NCI-H2171 (cell line): ENCODE measurements around the gene SCN4A.
A peak's percentile ranks its signal among the peaks of the same experiment; 100 is the strongest.

Experiments
- DNase-seq: peaks from one replicate; lab custom pipeline; 2025; lab: John Stamatoyannopoulos, UW

SCN4A gene

DNA sequence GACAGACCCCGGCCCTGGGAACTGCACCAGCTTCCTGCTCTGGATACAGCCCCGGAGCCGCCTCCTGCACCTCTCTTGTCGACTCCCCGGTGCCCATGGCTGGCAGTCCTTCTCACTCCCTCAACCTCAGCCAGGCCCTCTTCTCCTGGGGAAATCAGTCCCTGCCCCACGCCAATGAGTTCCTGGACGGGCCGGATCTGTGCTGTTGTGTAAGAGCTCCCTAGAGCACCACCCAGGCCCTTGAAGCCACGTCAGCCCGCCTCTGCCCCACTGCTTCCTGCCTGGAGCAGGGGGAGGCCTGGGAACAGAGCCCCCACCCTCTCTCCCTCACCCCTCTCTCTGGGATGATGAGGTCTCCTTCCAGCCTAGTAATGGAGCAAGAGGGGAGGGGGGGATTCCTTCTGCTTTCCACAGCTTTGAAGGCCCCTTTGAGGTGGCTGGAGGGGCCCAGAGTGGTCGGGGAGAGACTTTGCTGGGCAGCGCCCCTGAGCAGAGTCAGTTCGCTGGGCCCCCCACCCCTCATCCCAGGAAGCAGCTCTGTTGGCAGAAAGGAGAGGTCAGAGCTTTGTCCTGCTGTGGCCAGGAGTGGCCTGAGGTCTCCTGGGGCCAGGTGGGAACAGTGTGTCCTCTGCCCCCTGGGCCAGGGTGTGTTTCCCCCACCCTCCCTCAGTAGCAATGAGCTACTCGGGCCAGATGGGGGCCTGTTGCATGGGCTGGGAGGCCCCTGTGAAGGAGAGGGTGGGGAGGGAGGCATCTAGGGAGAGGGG is 29.2 kb upstream of the SCN4A start:
- DNase-seq: no peak

DNA sequence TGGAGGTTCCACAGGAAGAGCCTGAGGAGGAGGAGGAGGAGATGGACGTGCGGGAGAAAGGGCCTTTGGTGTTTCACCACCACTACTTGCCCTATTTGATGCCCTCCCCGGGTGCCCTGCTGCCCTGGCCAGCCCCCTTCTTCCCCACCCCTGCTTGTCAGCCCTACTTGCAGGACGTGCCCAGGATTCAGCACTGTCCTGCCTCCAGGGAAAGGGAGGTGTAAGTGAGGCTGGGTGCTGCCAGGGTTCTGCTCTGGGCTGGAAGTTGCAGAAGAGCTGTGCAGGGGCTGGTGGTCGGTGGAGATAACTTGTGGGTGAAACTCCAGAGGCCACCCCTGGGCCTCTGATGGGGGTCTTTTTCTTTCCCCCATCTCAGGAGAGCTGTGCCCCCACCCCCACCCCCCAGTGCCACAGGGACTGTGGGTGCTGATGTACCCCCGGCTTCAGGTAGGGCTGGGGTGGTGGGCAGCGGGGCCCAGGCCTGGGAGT is 28.4 kb upstream of the SCN4A start:
- DNase-seq: no peak

DNA sequence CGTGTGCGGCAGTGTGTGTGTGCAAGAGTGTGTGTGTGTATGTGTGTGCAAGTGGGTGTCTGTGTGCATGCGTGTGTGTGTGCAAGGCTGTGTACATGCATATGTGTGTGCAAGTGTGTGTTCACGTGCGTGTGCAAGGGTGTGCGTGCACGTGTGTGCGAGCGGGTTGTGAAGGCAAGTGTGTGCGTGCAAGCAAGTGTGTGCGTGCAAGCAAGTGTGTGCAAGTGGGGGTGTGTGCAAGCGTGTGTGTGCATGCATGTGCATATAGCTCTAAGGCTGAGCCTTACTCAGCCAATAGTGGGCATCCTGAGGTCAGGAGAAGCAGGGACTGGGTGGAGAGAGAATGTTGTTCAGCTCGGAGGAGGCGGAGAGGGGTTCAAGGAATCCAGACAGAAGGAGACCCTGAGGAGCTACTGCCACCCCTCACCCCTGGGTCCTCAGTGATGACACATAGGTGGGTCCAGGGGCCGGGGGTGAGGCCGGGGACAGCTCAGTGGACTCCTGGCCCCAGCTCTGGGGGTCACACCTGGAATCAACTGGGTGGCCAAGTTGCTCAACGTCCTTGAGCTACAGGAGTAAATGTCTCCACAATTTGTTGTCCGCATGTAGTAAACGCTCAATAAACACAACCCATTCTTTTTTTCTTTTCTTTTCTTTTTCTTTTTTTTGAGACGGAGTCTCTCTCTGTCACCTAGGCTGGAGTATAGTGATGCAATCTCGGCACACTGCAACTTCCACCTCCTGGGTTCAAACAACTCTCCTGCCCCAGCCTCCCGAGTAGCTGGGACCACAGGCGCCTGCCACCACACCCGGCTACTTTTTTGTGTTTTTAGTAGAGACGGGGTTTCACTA is 27.2 kb upstream of the SCN4A start:
- DNase-seq: no peak

DNA sequence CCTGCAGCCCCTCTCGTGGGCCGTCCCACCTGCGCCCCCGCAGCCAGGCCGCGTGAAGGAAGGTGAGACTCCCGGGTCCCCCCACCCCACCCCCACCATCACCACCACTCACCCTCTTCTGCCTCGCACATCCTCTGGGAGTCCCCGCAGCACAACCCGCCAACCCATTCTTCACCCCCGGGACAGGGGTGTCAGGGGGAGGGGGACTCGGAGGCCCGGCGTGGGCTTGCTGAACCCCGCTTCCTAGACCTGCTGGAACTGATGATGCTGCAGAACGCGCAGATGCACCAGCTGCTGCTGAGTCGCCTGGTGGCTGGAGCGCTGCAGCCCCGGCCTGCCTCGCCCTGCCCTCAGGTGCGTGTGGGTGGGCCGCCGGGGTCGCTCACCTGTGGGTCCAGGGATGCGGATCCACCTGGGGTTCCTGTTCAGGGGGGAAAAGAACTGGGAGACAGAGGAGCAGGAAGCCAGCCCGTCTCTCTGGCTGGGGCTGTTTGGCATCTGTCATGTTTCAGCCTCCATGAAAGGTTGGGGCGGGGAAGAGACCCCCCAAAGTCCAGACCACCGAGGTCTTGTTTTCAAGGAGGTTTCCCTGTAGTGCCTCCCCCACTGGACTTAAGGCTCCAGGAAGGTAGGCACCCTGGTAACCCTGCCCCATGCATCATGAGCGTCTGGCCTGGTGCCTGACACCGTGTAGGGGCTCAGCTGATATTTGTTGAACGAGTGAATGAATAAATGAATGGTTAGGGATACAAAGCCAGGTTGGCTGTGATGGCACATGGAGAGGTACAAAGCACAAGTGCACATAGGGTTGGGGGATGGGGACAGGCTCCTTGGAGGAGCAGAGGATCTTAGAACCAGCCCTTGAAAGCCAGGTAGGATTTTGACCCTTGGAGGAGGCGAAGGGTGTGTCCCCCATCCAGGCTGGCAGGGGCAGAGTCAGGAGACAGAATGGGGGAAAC is 26.3 kb upstream of the SCN4A start:
- no peak for DNase-seq

DNA sequence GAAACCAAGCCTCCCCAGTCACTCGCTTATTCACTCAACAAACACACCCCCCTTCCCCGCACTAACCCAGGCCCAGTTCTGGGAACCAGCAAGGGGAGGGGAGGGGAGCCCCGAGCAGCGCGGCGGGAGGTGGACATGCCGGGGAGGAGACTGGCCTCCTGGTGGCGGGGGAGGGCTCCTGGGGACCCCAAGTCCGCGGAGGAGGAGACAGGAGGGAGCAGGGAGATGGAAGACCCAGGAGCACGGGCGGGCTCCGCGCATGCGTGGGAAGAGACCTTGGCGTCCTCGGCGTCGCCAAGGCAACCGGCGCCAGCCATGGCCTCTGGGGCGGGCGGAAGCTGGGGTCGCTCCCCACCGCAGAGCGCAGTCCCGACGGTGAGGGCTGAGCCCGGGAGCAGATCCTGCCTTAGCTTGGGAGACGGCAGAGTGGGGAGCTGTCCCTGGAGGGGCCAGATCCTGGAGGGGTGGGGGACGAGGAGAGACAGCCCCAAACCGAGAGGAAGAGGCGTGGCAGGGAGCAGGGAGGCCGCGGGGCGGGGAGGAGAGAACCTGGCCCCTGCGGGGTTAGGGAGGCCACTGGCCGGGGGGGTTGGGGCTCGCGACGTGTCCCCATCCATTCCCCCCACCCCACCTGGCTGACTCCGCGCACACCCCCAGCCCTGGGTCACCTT is 25.5 kb upstream of the SCN4A start, which contains the start of gene PRR29:
PRR29 (plus strand) TSS at position 302 of the 671 bp plus-strand sequence; CDS start at position 316, 14 bp downstream.
- peak; percentile 83 for DNase-seq

DNA sequence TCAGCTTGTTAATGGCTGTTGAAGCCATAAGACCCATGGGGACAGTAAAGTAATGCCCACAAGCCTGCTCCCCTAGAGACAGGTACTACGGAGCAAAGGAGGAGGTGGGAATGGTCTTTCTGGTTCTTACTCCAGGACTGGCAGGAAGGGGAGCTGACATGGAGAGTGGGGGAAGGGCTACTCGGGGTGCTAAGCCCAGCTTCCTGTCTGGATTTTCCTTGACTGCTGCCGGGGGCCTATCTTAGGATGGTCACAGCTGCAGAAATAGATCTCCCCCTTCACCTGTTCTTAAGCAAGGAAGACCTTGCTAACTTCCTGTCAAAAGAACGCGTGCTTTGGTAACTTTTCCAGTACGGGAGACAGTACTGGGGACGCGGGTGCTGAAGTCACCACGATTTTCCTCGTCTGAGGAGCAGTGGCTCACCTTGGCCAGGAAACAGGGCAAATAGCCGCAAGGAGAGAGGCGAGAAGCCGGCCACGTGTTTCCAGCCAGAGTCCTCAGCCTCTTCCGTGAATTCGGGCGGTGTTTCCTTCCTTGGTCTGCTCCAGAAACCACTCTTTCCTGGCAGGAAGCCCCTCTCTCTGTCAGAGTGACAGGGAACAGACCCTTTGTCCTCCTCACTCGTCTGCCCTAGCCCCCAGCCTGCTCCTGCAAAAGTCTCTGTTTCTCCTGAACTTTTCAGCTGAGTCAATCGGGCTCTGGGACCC is 24.8 kb upstream of the SCN4A start:
- DNase-seq: no peak

DNA sequence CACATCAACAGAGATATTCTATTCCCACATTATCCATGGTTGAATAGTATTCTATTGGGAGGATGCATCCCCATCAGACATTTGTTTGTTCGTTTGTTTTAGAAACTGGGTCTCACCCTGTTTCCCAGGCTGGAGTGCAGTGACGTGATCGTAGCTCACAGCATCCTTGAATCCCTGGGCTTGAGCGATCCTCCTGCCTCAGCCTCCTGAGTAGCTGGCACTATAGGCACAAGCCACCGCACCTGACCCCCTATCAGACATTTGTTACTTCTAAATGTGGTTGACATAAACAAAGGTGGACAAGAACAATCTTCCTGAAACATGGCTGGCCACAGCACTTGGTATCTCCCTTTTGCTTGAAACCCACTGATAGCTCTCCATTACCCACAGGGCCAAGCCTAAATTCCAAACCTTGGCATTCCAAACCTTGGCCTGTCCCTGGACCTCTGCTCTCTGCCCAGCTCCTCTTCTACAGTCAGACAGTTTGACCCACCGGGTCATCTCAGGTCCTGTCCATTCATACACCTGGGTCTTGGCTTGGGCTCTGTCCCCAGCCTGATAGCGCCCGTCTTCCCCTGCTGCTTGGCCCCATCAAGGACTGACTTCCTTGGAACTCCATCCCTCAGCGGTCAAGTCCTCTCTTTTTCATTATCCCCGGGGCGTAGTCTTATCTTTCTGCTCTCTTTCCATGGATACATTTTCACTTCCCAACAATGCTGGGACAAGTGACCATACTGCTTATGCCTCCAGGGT is 23.9 kb upstream of the SCN4A start:
- no peak for DNase-seq

DNA sequence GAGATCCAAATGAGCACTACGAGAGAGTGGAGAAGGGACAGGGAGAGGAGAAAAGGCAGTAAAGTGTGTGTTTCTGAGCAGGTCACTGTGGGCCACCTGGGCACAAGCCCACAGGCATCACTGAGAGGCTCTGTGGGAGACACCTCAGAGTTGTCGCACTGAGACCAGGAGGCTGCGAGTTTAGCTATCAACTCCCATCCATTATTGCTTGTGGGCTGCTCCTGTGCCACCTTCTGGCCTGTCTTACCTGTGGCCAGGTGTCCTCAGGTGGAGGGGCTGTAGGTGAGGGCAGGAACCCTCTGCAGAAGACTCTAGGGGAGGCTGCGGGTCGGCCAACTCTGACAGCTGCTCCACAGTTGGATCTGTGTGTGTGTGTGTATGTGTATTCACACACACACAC is 22.9 kb upstream of the SCN4A start:
- DNase-seq: no peak

DNA sequence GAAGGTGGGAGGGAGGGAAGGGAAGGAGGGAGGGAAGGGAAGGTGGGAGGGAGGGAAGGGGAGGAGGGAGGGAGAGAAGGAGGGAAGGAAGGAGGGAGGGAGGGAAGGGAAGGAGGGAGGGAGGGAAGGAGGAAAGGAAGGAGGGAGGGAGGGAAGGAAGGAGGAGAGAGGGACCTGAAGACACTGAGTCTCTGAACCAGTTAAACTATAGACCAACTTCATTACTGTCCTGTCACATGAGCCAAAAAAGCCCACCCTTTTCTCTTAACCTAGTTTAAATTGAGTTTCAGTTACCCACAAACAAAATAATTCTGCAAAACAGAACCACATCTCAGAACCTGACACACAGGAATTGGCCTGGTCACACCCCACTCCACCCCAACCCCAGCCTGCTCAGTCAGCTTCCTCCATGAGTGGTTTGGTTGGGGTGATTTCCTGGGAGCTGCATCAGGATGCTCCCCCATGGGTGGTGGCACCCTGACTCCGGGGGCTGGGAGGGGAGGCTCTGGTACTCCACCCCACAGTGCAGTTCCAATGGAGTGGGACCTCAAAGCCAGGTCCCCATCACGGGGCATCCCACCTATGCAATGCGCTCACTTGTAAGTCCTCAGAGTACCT is 20.8 kb upstream of the SCN4A start:
- DNase-seq: no peak

DNA sequence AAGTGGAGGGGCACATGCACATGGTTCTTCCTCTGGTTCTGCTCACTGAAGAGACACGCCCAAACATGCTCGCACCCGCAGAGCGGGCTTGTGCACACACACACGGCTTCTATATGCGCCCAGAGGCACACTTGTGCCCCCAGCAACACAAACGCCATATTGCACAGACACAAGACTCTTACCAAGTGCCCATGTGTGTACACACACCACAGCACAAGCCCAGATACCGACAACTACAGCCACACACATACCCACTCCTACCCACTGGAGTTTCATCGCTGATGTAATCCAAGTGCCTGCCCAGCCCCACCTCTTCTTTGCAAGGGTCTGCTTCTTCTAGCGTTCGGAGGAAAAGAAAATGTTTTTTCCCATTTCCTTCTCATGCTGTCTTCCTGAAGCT is 18.9 kb upstream of the SCN4A start:
- no peak for DNase-seq

DNA sequence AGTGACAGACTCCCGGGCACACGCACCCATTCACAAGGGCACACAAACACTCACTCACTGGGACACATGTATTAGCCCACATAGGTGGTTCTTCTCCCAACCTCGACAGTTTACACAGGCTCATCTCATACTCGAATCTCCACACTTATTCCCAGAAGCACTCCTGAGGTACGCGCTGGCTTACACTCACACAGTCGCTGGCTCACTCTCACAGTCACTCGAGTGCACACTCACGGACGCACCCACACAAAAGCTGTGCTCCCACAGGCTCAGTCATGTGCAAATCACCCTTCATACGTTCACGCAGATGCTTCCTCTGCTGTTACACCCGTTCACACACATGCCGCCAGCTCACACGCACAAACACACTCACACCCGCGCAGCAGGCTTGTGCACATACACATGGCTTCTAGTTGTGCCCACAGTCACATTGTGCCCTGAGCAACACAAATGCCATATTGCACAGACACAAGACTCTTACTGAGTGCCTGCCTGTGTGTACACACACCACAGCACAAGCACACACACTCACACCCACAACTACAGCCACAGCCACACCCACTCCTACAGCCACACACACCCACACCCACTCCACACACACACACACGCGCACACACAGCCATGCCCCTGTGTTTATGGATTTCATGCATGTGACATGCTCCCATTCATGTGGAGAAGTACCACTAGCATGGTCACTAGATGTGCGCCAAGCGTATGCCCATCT is 17.1 kb upstream of the SCN4A start:
- DNase-seq: no peak

DNA sequence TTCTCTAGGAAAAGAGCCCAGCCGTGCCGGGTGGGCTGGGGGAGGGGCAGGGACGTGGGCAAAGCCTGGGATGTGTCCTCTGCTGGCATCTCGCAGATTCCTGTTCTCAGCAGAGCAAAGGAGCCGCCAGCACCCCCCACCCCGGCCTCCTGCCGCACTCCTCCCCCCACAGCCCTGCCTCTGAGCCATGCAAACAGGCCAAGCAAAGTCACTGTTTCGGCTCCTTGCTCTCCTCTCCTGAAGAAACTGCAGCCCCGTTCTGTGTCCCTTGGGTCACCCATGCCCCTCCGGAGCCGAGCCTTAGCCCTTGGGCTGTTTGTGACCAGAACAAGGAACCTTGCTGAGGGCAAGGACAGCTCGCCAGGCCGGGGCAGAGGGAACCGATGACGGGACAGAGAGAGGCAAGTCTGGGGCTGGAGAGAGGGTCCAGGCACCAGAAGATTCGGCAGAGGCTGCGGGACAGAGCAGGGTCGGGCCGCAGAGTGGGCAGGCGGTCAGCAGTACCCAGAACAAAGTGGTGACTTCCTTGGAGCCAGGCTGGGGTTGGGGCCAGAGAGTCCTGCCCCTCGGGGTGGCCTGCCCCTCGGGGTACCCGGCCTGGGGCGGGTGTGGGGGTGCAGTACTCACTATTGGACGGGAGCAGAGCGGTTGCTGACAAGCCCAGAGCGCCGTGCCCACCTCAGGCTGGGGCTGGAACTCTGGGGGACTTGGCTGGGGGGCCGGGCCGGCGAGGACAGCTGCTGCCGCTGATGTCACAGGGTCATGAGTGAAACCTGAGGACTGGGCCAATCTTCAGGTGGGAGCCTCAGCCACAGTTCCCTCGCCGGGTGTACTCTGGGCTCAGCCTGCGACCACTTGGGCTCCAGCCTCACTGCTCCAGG is 16.3 kb upstream of the SCN4A start:
- no peak for DNase-seq

DNA sequence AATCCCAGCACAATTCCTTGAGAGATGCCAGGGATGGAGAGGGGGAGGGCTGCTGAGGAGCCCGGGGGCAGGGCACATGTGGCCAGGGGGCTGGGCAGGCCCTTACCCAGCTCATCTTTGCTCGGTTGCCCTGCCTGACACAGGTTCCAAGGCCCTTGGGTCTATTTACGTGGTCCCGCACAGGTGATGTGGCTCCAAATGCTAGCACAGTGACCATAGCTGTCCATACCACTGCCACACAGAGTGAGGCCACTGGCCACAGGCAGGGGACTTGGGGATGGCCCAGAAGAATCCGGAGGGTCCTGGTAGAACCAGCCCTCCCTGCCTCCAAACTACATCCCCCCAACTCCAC is 15.4 kb upstream of the SCN4A start:
- DNase-seq: no peak

DNA sequence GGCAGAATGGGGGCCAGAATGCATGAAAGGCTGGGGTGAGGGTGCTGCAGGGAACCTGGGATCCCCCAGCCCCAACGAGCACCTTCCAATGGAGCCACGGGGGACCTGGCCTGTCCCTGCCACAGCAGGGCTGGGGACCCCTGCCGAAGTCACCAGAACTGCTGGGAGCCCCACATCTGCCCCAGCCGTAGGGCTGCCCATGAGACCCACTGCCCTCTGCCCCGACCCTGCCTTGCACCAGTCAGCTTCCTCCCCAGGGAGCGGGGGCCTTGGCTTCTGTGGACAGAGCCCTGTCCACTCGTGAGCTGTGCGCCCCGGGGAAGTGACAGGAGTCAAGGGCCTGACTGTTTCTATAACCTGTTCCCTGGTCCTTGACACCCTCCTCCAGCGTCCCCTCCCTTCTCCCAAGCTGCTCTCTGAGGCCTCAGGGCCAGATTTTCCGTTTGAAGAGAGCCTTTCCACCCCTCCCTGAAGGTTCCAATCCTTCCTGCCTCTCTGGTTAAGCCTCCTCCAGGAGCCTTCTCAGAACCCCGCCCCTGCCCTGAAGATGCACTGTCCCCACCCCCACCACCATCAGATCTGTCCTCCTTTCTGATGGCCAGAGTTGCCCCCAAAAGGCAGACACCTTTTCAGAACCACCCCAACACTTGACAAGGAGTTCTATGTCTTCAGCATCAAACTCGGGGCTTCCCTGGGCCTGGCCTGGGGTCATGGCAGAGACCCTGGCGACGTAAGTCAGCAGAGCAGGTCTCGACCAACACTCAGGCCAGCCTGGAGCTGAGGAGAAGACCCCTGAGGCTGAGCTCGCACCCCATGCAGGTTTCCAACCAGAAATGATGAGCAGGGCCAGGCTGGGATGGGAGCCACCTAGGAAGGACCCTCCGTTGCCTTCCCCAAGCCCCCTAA is 14.8 kb upstream of the SCN4A start:
- no peak for DNase-seq

DNA sequence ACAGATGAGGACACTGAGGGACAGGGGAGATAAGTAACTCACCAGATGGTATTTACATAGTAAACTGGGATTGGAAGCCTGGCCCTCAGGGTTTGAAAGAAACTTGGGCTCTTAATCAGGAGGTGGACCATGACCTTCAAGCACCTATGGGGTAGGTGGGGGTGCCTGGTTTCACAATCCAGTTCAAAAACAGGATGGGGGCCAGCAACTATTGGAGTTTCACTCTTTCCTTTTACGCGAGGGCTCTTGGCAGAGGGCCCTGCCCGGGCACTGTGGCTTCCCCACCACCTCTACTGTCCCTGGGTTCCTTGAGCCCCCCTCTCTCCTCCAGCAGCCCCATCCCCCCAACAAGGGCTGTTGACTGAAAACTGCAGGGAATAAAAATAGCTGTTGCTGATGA is 14.1 kb upstream of the SCN4A start:
- no peak for DNase-seq

DNA sequence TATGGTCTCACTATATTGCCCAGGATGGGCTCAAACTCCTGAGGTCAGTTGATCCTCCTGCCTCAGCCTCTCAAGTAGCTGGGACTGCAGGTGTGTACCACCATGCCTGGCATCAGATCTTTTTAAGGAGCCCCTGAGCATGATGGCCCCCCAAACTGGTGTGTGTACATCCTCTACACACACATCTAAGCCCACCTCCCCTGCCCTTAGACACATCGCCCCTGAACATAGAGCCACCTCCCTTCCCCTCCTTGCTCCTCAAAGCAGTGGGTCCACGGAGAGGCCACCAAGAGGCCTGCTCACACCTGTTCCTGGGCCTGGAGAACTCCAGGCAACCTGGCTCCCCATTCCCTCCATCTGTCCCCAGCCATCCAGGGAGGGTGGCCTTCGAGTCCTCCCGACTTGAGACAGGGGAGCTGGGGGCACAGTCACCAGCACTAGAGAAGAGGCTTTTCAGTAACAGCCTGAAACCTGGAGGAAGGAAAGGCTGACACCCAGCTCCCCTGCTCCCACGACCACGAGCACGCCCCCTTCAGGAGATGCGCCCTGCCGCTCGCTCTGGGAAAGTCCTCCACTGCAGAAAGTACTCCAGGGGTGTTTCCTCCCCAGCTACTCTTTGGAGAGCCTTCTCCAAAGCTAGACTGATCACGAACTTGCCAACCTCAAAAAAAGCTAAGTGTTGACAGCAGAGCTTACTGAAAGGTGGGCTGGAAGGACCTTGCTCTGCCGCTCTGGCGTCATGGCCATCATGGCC is 12.8 kb upstream of the SCN4A start:
- DNase-seq: no peak
